Retinal pigment epithelial cell (primary cell): ENCODE measurements around the gene C1QTNF12.

Experiments used
- DNase-seq: peaks from one replicate; pipeline ENCODE4 v3.0.0-alpha.2; 2010; ENCODE audit warnings: low read depth
- H3K4me3 ChIP-seq: 2 replicates; pipeline ENCODE4 v1.5.1; 2011; ENCODE audit warnings: mild to moderate bottlenecking, low read length, control low read depth, moderate library complexity
- CTCF ChIP-seq: conservative IDR thresholded peaks from 2 replicates; pipeline ENCODE4 v1.5.1; 2011; ENCODE audit warnings: low read depth, low read length, control low read depth, inconsistent platforms

The C1QTNF12 gene

GRCh38 chr1:1279028-1279427 is 32.5 kb upstream of the C1QTNF12 start:
- no peak overlapping the region for H3K4me3 ChIP-seq
- no peak for DNase-seq
- TF ChIP-seq CTCF = no peak

GRCh38 chr1:1278620-1279019 is 32.1 kb upstream of the C1QTNF12 start:
- DNase-seq = no peak
- H3K4me3 ChIP-seq = no peak overlapping the region
- TF ChIP-seq CTCF = no peak

- no peak overlapping the region for H3K4me3 ChIP-seq
- DNase-seq = no peak
- TF ChIP-seq CTCF = no peak
Measured at GRCh38 chr1:1275836-1276235, 29.3 kb upstream of the C1QTNF12 start.

GRCh38 chr1:1274931-1275431 is 28.5 kb upstream of the C1QTNF12 start:
- TF ChIP-seq CTCF = no peak
- DNase-seq = no peak
- H3K4me3 ChIP-seq = no peak overlapping the region

- H3K4me3 ChIP-seq = peak overlapping the region; percentile 62
- no peak for TF ChIP-seq CTCF
- DNase-seq = no peak
Measured at GRCh38 chr1:1274299-1274930, 27.9 kb upstream of the C1QTNF12 start.

GRCh38 chr1:1273512-1274298 is 27.2 kb upstream of the C1QTNF12 start, which contains the start of gene UBE2J2:
UBE2J2 (minus strand) TSS chr1:1273854; CDS start chr1:1267992, 5,862 bp downstream.
- DNase-seq = peak; percentile 58
- peak within 1 kb of the TSS; percentile 79 for H3K4me3 ChIP-seq
- no peak for TF ChIP-seq CTCF

- TF ChIP-seq CTCF = no peak
- DNase-seq = no peak
- peak overlapping the region; percentile 79 for H3K4me3 ChIP-seq
Measured at GRCh38 chr1:1273209-1273511, 26.6 kb upstream of the C1QTNF12 start.
